Measurements from ENCODE around the gene TMPRSS13. TPM values are rescaled to one million over a fixed set of nuclear protein-coding genes. Genes with fewer than 3 reads are reported as not detected.
"Not testable (repeated sequence)": the region's sequence is repeated elsewhere in the genome, so short reads cannot be mapped to it uniquely, and the experiment has no call there.

The TMPRSS13 gene
- total RNA-seq, 1 experiment from 2014 or later: 21.7 TPM

- peaks cover 23% of the 10 kb centered on the region for H3K27me3 ChIP-seq (ENCODE audit: insufficient read depth, low read depth)
- H3K4me2 ChIP-seq: no peak overlapping the region
- H3K79me2 ChIP-seq (ENCODE audit: low read depth): no peaks in the 10 kb centered on the region
- H3K27ac ChIP-seq: no peak overlapping the region
- intact Hi-C loops (cut with micrococcal nuclease; ENCODE audit: unreplicated experiment): no loop called here
- no peak overlapping the region for H3K4me3 ChIP-seq
- no peaks in the 10 kb centered on the region for H3K36me3 ChIP-seq (ENCODE audit: low read depth)
- TF ChIP-seq CTCF (conservative IDR thresholded peaks at IDR 0.05): no peak
- no peak for TF ChIP-seq EZH2 (IDR thresholded peaks at IDR 0.05; ENCODE audit: low read depth)
- no peak for DNase-seq
- no peaks in the 10 kb centered on the region for H3K9me3 ChIP-seq (ENCODE audit: insufficient read depth, low read depth)
- H3K9me2 ChIP-seq (ENCODE audit: insufficient read depth): no peaks in the 10 kb centered on the region
- H3K4me1 ChIP-seq (replicated peaks; ENCODE audit: insufficient read depth): peaks cover 11% of the 10 kb centered on the region
- H3F3A ChIP-seq (ENCODE audit: insufficient read depth, low read depth): no peaks in the 10 kb centered on the region
- ChIA-PET POLR2A (ENCODE audit: unreplicated experiment) (no interaction called here), CTCF (no interaction called here)
- no peaks in the 10 kb centered on the region for H4K20me1 ChIP-seq (ENCODE audit: insufficient read depth)
- no peak overlapping the region for H2AFZ ChIP-seq
- no TSS peak for BruUV-seq (replicated peaks)
These were observed 21.1 kb upstream of the TMPRSS13 start for GRCh38 chr11:117950301-117950700.

GRCh38 chr11:117949062-117949461, 19.9 kb upstream of the TMPRSS13 start:
- H4K20me1 ChIP-seq (ENCODE audit: insufficient read depth): no peaks in the 10 kb centered on the region
- intact Hi-C loops (cut with micrococcal nuclease; ENCODE audit: unreplicated experiment): loop anchor here (5.0 to 10.0 kb wide), 2 partner anchors 223 to 524 kb away; no protein-coding TSS in a partner anchor
- POLR2A ChIA-PET (ENCODE audit: unreplicated experiment): no interaction called here
- BruUV-seq (replicated peaks): no TSS peak
- H3F3A ChIP-seq (ENCODE audit: insufficient read depth, low read depth): no peaks in the 10 kb centered on the region
- TF ChIP-seq EZH2 (IDR thresholded peaks at IDR 0.05; ENCODE audit: low read depth): no peak
- no peak for TF ChIP-seq CTCF (conservative IDR thresholded peaks at IDR 0.05)
- DNase-seq: no peak
- no peak overlapping the region for H3K4me2 ChIP-seq
- peaks cover 11% of the 10 kb centered on the region for H3K4me1 ChIP-seq (replicated peaks; ENCODE audit: insufficient read depth)
- H2AFZ ChIP-seq: no peak overlapping the region
- H3K27ac ChIP-seq: no peak overlapping the region
- CTCF ChIA-PET: no interaction called here
- no peaks in the 10 kb centered on the region for H3K79me2 ChIP-seq (ENCODE audit: low read depth)
- H3K4me3 ChIP-seq: no peak overlapping the region
- H3K36me3 ChIP-seq (ENCODE audit: low read depth): no peaks in the 10 kb centered on the region
- H3K9me2 ChIP-seq (ENCODE audit: insufficient read depth): no peaks in the 10 kb centered on the region
- H3K27me3 ChIP-seq (ENCODE audit: insufficient read depth, low read depth): peaks cover 13% of the 10 kb centered on the region; the same call in 1 of the 2 replicates
- H3K9me3 ChIP-seq (ENCODE audit: insufficient read depth, low read depth): no peaks in the 10 kb centered on the region

GRCh38 chr11:117948466-117948865, 19.3 kb upstream of the TMPRSS13 start:
- H3K79me2 ChIP-seq (ENCODE audit: low read depth); POLR2A ChIA-PET (ENCODE audit: unreplicated experiment); H3K36me3 ChIP-seq (ENCODE audit: low read depth); H3K4me2 ChIP-seq; H3K27ac ChIP-seq; BruUV-seq (replicated peaks); H2AFZ ChIP-seq; DNase-seq; H3K4me3 ChIP-seq; H3K9me3 ChIP-seq (ENCODE audit: insufficient read depth, low read depth); H3F3A ChIP-seq (ENCODE audit: insufficient read depth, low read depth); H4K20me1 ChIP-seq (ENCODE audit: insufficient read depth); H3K9me2 ChIP-seq (ENCODE audit: insufficient read depth): not testable (repeated sequence)
- CTCF ChIA-PET: interaction anchor here (0.7 kb wide), 3 partner anchors 105 to 209 kb away, joined by 5 to 6 read pairs (median 6); no protein-coding TSS in a partner anchor
- H3K4me1 ChIP-seq (replicated peaks; ENCODE audit: insufficient read depth): peaks cover 11% of the 10 kb centered on the region
- intact Hi-C loops (cut with micrococcal nuclease; ENCODE audit: unreplicated experiment): loop anchor here (5.0 to 10.0 kb wide), 2 partner anchors 224 to 524 kb away; no protein-coding TSS in a partner anchor
- peaks cover 12% of the 10 kb centered on the region; the same call in 1 of the 2 replicates for H3K27me3 ChIP-seq (ENCODE audit: insufficient read depth, low read depth)

GRCh38 chr11:117947751-117948150, 18.5 kb upstream of the TMPRSS13 start:
- CTCF ChIA-PET: interaction anchor here (0.7 to 1.6 kb wide), 7 partner anchors 15 to 210 kb away, joined by 3 to 13 read pairs (median 5); no protein-coding TSS in a partner anchor
- POLR2A ChIA-PET (ENCODE audit: unreplicated experiment): not testable (repeated sequence)

More at GRCh38 chr11:117947751-117948150, 18.5 kb upstream of the TMPRSS13 start:
- BruUV-seq (replicated peaks); H3K4me3 ChIP-seq; H3K4me2 ChIP-seq; H3K9me3 ChIP-seq (ENCODE audit: insufficient read depth, low read depth); H4K20me1 ChIP-seq (ENCODE audit: insufficient read depth); H3K9me2 ChIP-seq (ENCODE audit: insufficient read depth); H2AFZ ChIP-seq; H3K27ac ChIP-seq; H3F3A ChIP-seq (ENCODE audit: insufficient read depth, low read depth); H3K79me2 ChIP-seq (ENCODE audit: low read depth); DNase-seq; H3K36me3 ChIP-seq (ENCODE audit: low read depth): not testable (repeated sequence)
- peaks cover 12% of the 10 kb centered on the region; the same call in 1 of the 2 replicates for H3K27me3 ChIP-seq (ENCODE audit: insufficient read depth, low read depth)
- intact Hi-C loops (cut with micrococcal nuclease; ENCODE audit: unreplicated experiment): loop anchor here (1.0 to 10.0 kb wide), 6 partner anchors 18 to 523 kb away; partner anchors contain the start of gene TMPRSS13
- peaks cover 11% of the 10 kb centered on the region for H3K4me1 ChIP-seq (replicated peaks; ENCODE audit: insufficient read depth)
